SK-N-SH (cell line): Measurements from ENCODE around the gene STK40. TPM values are rescaled to one million over a fixed set of nuclear protein-coding genes. Genes with fewer than 3 reads are reported as not detected.

Source experiments
- CTCF ChIA-PET: fragments of 300-600, 350-600 bp; formaldehyde crosslinking; extraction: SDS; loops from one replicate; lab custom pipeline; 2021; lab: Yijun Ruan, JAX
- POLR2A ChIA-PET: fragments of 350-600 bp; sonication (Branson Sonifier 250); formaldehyde crosslinking; extraction: SDS; loops from one replicate; lab custom pipeline; 2020; ENCODE audit warnings: antibody characterized with exemption, inconsistent platforms; lab: Yijun Ruan, JAX
- DNase-seq: peaks from one replicate; pipeline ENCODE4 v3.0.0; 2012
- H2AFZ ChIP-seq: fragments of 200-600 bp; sonication (generic); 2 replicates; pipeline ENCODE4 v1.8.1; 2016; ENCODE audit warnings: antibody characterized with exemption, mild to moderate bottlenecking, low read depth
- H3F3A ChIP-seq: fragments of 200-600 bp; sonication (generic); replicated peaks from 2 replicates; pipeline ENCODE3; 2016; ENCODE audit warnings: antibody characterized with exemption, mild to moderate bottlenecking; ENCODE audit not compliant: insufficient read depth
- H3K27ac ChIP-seq, 2 experiments: fragments of 200-500 bp in 1 of 2; fragments of 200-600 bp in 1 of 2; sonication (Bioruptor generic) in 1 of 2; sonication (generic), shearing (Covaris generic) in 1 of 2; 2 replicates each; pipeline versions ENCODE4 v1.5.1 to v1.6.1; 2014 to 2016; ENCODE audit warnings: low read depth in 2 of 2, inconsistent platforms in 1 of 2, low read length in 1 of 2, mild to moderate bottlenecking in 1 of 2, mixed read lengths in 1 of 2
- H3K27me3 ChIP-seq: fragments of 200-600 bp; sonication (generic), shearing (Covaris generic); 2 replicates; pipeline ENCODE4 v1.6.1; 2016; ENCODE audit warnings: mixed run types; ENCODE audit not compliant: insufficient read depth
- H3K36me3 ChIP-seq, 2 experiments: fragments of 200-500 bp in 1 of 2; fragments of 200-600 bp in 1 of 2; sonication (Bioruptor generic) in 1 of 2; sonication (generic) in 1 of 2; replicated peaks in 1 of 2; 2 replicates each; pipeline versions ENCODE3 to v1.5.1; 2014 to 2016; ENCODE audit warnings: low read length in 1 of 2, mild to moderate bottlenecking in 1 of 2; ENCODE audit not compliant: insufficient read depth in 2 of 2, control insufficient read depth in 1 of 2
- H3K4me1 ChIP-seq, 2 experiments: fragments of 200-500 bp in 1 of 2; fragments of 200-600 bp in 1 of 2; sonication (Bioruptor generic) in 1 of 2; sonication (generic), shearing (Covaris generic) in 1 of 2; 2 replicates each; pipeline versions ENCODE4 v1.5.1 to v1.6.1; 2014 to 2016; ENCODE audit warnings: low read depth in 1 of 2, low read length in 1 of 2, mixed run types in 1 of 2; ENCODE audit not compliant: insufficient read depth in 2 of 2, control insufficient read depth in 1 of 2
- H3K4me2 ChIP-seq: fragments of 200-600 bp; sonication (generic), shearing (Covaris generic); 2 replicates; pipeline ENCODE4 v1.6.1; 2017; ENCODE audit warnings: mixed run types
- H3K4me3 ChIP-seq, 2 experiments: fragments of 200-500 bp in 1 of 2; fragments of 200-600 bp in 1 of 2; sonication (Bioruptor generic) in 1 of 2; sonication (generic), shearing (Covaris generic) in 1 of 2; 2 replicates each; pipeline versions ENCODE4 v1.5.1 to v1.8.1; 2014 to 2016; ENCODE audit warnings: low read depth in 2 of 2, inconsistent platforms in 1 of 2, low read length in 1 of 2, mild to moderate bottlenecking in 1 of 2, mixed read lengths in 1 of 2, moderate library complexity in 1 of 2
- H3K79me2 ChIP-seq: fragments of 200-600 bp; sonication (generic); 2 replicates; pipeline ENCODE4 v1.8.1; 2017; ENCODE audit warnings: mild to moderate bottlenecking; ENCODE audit not compliant: insufficient read depth
- H3K9ac ChIP-seq: fragments of 200-600 bp; sonication (generic); 2 replicates; pipeline ENCODE4 v1.6.1; 2017; ENCODE audit warnings: mixed run types
- H3K9me2 ChIP-seq: fragments of 200-600 bp; sonication (generic); 2 replicates; pipeline ENCODE4 v1.6.1; 2017; ENCODE audit warnings: mixed run types
- H3K9me3 ChIP-seq: fragments of 200-600 bp; sonication (generic); 2 replicates; pipeline ENCODE4 v1.6.1; 2017; ENCODE audit warnings: mixed run types, mild to moderate bottlenecking, moderate library complexity
- H4K20me1 ChIP-seq: fragments of 200-600 bp; sonication (generic); 2 replicates; pipeline ENCODE4 v1.6.1; 2017; ENCODE audit warnings: mild to moderate bottlenecking, mixed run types; ENCODE audit not compliant: insufficient read depth
- CHD2 ChIP-seq: fragments of 150-350 bp; IDR thresholded peaks from 2 replicates; pipeline ENCODE4 v1.6.1; 2018; ENCODE audit warnings: low read length; ENCODE audit not compliant: partially characterized antibody
- EZH2phosphoT487 ChIP-seq: fragments of 200-600 bp; sonication (generic); IDR thresholded peaks from 2 replicates; pipeline ENCODE4 v1.6.1; 2017; ENCODE audit warnings: low read depth, mixed run types, mild to moderate bottlenecking, antibody characterized with exemption, moderate library complexity, borderline replicate concordance
- FOXJ3 ChIP-seq: sonication (generic); formaldehyde crosslinking; IDR thresholded peaks from 2 replicates; pipeline ENCODE4 v1.5.1; 2020; ENCODE audit warnings: mild to moderate bottlenecking, missing genetic modification reagents
- FOXM1 ChIP-seq: IDR thresholded peaks from 2 replicates; pipeline ENCODE4 v1.4.0; 2012; ENCODE audit warnings: low read depth, mild to moderate bottlenecking
- JUND ChIP-seq: IDR thresholded peaks from 2 replicates; pipeline ENCODE4 v1.4.0; 2012
- MXI1 ChIP-seq: IDR thresholded peaks from 2 replicates; pipeline ENCODE4 v1.6.1; 2012; ENCODE audit warnings: mild to moderate bottlenecking, low read depth, low read length, improper control_type of control experiment
- REST ChIP-seq: IDR thresholded peaks from 2 replicates; pipeline ENCODE4 v1.6.1; 2012; ENCODE audit warnings: mild to moderate bottlenecking, low read depth, low read length, moderate library complexity
- RFX5 ChIP-seq: IDR thresholded peaks from 2 replicates; pipeline ENCODE4 v1.6.1; 2012; ENCODE audit warnings: mild to moderate bottlenecking, improper control_type of control experiment, low read length
- TCF12 ChIP-seq: IDR thresholded peaks from 2 replicates; pipeline ENCODE4 v1.4.0; 2012
- TEAD4 ChIP-seq: IDR thresholded peaks from 2 replicates; pipeline ENCODE4 v1.4.0; 2012; ENCODE audit warnings: mild to moderate bottlenecking, borderline replicate concordance; ENCODE audit not compliant: insufficient read depth
- WGBS: methylation state at CpG from one replicate; pipeline ENCODE4 v1.1.6; 2017; ENCODE audit warnings: low lambda C conversion rate; 5-methylcytosine and 5-hydroxymethylcytosine counted together
- polyA plus RNA-seq, 3 experiments: library from polyadenylated mRNA; depleted of rRNA; stranded (reverse); fragments of >200 nt; gene quantifications; 2 replicates each; pipeline ENCODE4 v1.2.3, GENCODE V29; 2012
- TF ChIP-seq, protein P1 (sequence below): fragments of 200-600 bp; sonication (generic); IDR thresholded peaks from 2 replicates; pipeline ENCODE4 v1.6.1; 2017; ENCODE audit warnings: antibody characterized with exemption, mild to moderate bottlenecking, moderate library complexity
- TF ChIP-seq, protein P2 (sequence below): IDR thresholded peaks from 2 replicates; pipeline ENCODE4 v1.4.0; 2012; ENCODE audit warnings: low read depth, borderline replicate concordance

STK40 gene
- polyA plus RNA-seq, 1 of the 3 experiments (the other 2 are of a cell fraction), result 43.3 TPM

- peaks cover 8% of the 10 kb centered on the region; the same call in 1 of the 2 replicates for H3K79me2 ChIP-seq
- peak overlapping the region; percentile 77 for H3K4me2 ChIP-seq
- 99% methylated on average over 7 of the region's 10 CpGs for WGBS
- peak overlapping the region; percentile 46 to 60; a peak in 3 of 4 replicates for H3K4me3 ChIP-seq
- H3K4me1 ChIP-seq, result peaks cover 0 to 12% of the 10 kb centered on the region in 2 experiments; a peak in 2 of 4 replicates
- ChIA-PET POLR2A (interaction anchor here (0.7 to 2.0 kb wide), 5 partner anchors 11 to 158 kb away, joined by 3 to 6 read pairs (median 5); partner anchors contain the start of genes LSM10 and TRAPPC3), CTCF (interaction anchor here (0.6 to 3.1 kb wide), 10 partner anchors 8 to 158 kb away, joined by 3 to 11 read pairs (median 4); partner anchors contain the start of genes EVA1B and TRAPPC3)
- no peak for DNase-seq
- no peaks in the 10 kb centered on the region for H3K9me2 ChIP-seq
- no peak overlapping the region; a peak in 1 of 4 replicates for H3K27ac ChIP-seq
- no peaks in the 10 kb centered on the region for H3K27me3 ChIP-seq
- H3F3A ChIP-seq, result peaks cover 28% of the 10 kb centered on the region
- TF ChIP-seq TEAD4 (no peak), RFX5 (no peak), MXI1 (no peak), JUND (no peak), REST (no peak), FOXM1 (no peak), EZH2phosphoT487 (no peak), CHD2 (no peak), TCF12 (no peak), FOXJ3 (no peak)
- TF ChIP-seq, protein P1, sequence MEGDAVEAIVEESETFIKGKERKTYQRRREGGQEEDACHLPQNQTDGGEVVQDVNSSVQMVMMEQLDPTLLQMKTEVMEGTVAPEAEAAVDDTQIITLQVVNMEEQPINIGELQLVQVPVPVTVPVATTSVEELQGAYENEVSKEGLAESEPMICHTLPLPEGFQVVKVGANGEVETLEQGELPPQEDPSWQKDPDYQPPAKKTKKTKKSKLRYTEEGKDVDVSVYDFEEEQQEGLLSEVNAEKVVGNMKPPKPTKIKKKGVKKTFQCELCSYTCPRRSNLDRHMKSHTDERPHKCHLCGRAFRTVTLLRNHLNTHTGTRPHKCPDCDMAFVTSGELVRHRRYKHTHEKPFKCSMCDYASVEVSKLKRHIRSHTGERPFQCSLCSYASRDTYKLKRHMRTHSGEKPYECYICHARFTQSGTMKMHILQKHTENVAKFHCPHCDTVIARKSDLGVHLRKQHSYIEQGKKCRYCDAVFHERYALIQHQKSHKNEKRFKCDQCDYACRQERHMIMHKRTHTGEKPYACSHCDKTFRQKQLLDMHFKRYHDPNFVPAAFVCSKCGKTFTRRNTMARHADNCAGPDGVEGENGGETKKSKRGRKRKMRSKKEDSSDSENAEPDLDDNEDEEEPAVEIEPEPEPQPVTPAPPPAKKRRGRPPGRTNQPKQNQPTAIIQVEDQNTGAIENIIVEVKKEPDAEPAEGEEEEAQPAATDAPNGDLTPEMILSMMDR, result no peak
- TF ChIP-seq, protein P2, sequence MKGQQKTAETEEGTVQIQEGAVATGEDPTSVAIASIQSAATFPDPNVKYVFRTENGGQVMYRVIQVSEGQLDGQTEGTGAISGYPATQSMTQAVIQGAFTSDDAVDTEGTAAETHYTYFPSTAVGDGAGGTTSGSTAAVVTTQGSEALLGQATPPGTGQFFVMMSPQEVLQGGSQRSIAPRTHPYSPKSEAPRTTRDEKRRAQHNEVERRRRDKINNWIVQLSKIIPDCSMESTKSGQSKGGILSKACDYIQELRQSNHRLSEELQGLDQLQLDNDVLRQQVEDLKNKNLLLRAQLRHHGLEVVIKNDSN, result no peak
- H2AFZ ChIP-seq, result no peak overlapping the region
- H3K9me3 ChIP-seq, result no peaks in the 10 kb centered on the region
- H3K36me3 ChIP-seq, result peaks cover 20 to 63% of the 10 kb centered on the region in 2 experiments
- H3K9ac ChIP-seq, result peak overlapping the region; percentile 39
- no peaks in the 10 kb centered on the region for H4K20me1 ChIP-seq
Observed at GRCh38 chr1:36307601-36308330, 78.0 kb downstream of the STK40 start.
